Pons (tissue), 1 donor: ENCODE data around the gene FAM9C.
A peak's percentile ranks its signal among the peaks of the same experiment; 100 is the strongest.
"Not testable (repeated sequence)": the region's sequence is repeated elsewhere in the genome, so short reads cannot be mapped to it uniquely, and the experiment has no call there.

Experiments
- DNase-seq: peaks from one replicate; pipeline ENCODE4 v3.0.0-alpha.2; 2016; ENCODE audit warnings: low spot score

Gene FAM9C

DNA sequence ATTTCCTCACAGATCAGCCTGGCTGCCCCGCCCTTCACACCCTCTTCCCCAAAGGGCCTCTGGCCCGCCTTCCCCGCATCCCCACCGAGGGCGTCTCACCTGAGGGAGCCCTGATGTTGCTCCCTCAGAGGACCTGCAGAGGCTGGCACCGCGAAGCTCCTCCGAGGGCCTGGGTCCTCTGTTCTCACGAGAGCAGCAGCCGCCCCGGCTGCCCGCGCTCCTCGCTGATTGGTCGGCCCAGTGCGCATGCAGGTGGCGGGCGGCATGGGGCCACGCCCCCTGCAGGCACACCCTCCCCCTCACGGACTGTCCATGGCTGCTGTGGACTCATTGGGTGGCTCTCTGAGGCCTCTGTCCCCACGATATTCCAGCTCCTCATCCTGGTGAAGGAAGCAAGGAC, at the start of gene FAM9C:
FAM9C (minus strand) TSS at position 180 of the 400 bp plus-strand sequence. CDS start 831 bp downstream, outside the sequence.
- no peak for DNase-seq

DNA sequence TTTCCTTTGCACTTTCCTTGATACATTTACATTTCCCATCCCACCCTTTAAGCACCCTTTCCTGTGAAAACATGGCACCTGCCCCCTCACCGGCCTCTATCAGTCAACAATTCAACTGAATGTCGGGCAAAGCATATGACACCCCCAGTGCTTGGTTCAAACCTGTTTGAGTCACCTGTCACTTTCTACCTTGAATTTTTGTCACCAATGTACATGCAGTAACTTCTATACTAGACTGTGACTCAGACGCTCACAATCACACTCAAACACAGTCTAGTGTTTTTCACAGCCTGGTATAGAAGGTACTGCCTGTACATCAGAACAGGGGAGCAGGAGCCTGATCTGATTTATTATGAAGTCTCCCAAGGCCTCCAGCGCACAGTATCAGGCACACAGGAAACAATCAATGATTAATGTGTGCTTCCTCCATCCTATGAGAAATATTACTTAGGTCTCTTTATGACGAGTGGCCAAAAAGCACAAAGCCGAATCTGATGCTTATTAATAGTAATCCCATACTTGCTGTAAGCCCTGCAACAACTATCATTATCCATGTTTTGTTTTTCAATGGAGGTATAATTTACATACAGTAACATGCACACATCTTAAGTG, 49.2 kb upstream of the FAM9C start:
- DNase-seq = no peak

DNA sequence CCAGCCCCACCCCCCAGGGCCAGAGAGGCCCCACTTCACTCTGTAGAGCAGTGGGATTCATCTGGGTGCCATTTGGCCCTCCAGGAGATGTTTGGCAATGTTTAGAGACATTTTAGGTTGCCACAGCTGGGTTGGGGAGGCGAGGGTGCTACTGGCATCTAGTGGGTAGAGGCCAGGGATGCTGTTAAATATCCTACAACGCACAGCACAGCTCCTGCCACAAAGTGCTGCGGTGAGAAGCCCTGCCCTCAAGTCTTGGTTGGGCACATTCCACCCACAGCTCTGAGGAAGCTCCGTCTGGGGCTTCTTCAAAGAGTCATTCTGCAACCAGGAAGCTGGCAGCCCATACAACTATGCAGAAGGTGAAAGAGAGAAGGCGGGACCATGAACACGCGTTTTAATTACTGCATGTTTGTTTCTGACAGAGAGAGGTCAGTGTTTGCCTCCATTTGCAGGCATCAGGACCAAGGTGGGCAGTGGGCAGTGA, 48.1 kb upstream of the FAM9C start:
- peak; percentile 61 for DNase-seq

DNA sequence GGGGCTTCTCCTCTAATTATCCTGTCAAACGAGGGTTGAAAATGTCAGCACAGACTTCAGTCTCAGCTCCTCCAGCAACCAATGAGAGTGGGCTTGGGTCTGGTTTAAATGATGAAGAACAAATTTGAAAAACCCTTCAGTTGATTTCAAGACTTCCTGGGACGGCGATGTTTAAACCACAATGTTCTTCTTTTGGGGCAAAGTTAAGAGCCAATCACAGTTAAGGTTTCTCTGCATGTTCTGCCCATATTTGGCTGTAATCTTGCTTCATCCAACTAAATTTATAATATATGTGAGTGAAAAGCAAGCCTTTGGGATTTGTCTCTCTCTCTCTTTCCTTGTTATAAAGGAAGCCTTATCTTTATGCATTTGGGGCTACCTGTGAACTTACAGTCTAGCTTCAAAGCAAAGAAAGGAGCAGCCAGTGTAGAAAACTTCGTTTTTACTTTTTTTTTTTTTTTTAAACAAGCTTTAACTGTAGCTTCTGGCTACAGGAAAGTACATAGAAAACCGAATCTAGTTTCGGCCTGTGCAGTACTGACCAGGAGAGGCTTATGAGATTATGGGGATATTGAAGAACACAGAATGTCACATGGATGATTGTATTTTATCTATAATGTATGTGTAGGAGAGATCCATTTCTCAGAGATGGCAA, 46.8 kb upstream of the FAM9C start:
- peak; percentile 60 for DNase-seq

DNA sequence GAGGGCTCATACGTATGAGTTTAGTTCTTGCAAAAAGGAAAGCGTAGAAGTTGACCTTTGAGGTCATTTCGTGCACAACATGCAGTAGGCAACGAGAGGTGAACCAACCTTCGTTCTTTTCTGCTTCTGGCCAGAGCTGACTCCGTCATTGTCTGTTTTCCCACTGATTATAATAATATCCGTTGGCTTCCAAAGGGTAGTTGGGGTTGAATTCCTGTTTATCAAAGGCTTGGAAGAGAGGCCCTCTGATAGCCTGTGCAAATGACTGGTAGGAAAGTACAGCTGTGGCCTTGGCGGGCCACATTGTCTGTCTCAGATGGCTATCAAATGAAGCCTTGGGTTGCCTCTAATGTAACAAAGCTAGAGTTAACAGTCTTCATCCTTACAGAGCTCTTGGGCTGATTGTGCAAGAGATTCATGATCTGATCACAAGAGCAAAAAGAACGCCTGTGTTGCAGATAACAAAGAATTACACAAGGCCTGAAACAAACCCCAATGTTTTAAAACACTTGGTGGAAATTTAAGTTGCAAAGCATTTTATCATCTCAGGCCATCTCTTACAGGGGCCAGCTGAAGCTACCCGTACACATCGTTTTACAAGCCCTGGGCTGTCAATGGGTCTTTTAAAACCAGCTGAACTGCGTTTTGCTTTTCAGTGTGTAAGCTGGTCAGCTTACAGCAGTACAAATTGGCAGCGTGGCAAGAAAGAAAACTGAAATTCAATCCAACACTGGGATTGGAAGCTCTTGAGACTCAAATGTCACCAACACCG, 46.1 kb upstream of the FAM9C start:
- peak; percentile 64 for DNase-seq

DNA sequence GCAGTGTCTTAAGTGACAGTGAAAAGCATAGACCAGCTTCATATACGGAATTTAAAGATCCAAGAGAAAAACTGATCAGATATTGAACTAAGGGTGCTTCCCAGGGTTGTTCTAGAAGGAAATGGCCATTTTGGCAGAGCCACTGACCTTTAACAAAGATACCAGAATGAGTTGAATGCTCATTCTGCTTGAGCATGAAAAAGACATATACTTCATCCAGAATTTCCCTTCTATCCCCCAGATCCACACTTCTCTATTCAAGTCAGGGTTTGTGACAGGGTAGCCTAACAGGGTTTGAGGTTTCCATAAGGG, 45.6 kb upstream of the FAM9C start:
- DNase-seq = no peak

DNA sequence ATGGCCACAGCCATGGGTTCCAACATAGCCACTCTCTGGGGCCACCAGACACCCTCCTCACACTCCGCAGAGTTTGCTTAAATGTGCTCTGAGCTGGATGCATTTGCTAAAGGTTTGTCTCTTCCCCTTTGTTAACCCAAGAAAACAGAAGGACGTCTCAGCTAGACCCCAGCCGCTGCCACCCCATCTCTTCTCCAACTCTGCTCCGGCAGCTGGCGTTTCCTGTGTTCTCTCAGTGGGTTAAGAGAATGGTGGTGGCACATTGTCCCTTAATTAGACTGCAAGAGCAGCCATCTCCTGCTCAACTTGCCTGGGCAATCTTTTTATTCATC, 43.7 kb upstream of the FAM9C start:
- DNase-seq = no peak

DNA sequence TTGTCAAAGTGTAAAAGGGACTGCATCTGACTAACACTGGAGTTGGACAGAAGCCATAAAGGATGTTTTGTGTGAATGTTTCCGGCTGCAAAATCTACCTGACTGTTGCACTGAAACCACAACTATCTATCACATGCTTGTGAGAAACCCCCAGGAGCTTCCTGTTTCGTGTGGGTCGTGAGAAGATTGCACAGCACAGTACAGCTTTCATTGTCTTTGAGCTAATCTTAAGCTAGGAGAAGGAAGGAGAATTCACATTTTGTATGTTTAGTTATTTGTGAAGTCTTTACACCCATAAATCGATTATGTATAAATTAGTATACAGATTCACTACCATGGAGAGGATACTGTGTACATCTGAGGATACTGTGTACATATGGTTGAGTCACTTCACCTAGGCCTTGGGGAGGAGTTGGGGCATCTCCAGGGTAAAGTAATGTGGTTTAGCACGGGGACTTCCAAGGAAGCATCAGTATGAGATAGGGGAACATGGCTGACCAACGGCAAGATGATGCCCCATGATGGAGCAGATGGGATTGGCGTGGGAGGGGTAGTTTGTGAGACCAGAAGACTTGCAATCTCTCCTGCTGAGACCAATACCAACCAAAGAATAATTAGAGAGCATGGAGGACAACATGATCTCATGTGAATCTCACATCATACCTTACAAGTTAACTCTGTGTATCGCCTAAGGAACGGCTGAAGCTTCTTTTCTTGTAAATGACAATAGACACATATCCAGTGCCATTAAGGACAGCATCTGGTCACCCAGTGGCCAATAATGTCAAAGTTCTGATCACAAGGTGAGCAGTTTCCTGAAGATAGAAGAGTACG, 43.1 kb upstream of the FAM9C start:
- DNase-seq = peak; percentile 51

DNA sequence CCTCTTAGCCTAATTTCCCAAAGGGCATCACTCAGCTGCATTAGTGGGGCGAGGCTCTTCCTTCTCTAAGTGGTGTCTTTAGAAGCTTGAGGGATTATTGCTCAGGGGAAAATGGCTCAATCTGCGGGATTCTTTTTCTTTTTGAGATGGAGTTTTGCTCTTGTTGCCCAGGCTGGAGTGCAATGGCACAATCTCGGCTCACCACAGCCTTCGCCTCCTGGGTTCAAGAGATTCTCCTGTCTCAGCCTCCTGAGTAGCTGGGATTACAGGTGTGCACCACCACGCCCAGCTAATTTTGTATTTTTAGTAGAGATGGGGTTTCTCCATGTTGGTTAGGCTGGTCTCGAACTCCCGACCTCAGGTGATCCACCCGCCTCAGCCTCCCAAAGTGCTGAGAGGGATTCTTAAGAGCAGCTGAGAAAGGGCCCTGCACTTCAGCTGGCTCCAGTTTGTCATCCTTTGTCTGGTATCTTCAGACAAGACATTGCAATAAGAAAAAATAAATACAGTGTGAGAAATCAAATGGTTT, 42.4 kb upstream of the FAM9C start:
- DNase-seq = not testable (repeated sequence)

DNA sequence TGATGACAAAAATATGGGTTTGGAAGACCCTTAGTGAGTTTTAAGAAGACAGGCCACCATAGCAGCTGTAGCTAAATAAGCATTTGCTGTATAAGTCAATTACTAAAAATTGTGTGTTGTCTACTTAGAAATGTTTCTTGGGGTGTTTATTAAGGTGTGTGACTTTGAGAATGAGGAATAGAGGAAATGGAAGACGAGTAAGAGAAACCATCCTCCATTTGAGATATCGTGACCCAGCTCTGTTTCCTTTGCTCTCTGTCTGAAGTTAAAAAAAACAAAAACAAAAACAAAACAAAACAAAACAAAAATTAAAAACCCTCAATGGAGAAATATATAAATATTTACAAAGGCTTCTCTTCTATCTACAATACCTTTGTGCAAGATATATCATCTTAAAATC, 41.7 kb upstream of the FAM9C start:
- no peak for DNase-seq

DNA sequence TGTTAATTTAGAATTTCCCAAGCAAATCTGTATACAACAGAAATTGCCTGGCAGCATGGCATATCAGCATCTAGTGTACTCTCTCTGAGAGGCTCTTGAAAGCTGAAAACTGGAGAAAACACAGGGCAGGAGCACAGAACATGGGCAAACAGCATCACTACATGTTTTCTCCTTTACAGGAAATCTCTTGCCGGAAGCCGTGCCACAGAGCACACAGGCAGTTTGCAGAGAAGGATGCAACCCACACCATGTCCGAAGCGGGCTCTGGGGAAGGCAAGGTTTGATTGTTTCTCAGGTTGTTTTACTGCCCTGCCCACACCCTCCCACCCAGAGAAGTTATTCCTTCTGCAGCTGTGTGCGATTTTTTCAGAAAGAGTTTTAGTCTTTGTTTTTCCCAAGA, 41.1 kb upstream of the FAM9C start:
- no peak for DNase-seq

DNA sequence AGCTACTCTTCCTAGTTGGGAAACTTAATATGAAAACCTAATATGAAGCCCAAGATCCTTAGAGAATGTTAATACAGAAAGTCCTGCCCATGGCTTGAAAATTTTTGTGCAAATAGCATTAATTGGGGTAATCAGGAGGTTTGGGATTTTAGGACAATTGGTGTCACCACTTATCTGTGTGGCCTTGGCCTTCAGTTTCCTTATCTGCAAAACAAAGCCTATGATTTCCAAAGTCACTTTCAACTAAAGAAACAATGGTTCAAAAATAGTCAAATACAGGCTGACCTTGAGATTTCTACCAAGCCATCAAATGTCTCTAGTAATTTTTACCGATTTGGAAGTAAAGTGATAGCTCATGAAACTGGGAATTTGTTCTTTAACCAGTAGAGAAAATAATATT, 40.2 kb upstream of the FAM9C start:
- DNase-seq = no peak

DNA sequence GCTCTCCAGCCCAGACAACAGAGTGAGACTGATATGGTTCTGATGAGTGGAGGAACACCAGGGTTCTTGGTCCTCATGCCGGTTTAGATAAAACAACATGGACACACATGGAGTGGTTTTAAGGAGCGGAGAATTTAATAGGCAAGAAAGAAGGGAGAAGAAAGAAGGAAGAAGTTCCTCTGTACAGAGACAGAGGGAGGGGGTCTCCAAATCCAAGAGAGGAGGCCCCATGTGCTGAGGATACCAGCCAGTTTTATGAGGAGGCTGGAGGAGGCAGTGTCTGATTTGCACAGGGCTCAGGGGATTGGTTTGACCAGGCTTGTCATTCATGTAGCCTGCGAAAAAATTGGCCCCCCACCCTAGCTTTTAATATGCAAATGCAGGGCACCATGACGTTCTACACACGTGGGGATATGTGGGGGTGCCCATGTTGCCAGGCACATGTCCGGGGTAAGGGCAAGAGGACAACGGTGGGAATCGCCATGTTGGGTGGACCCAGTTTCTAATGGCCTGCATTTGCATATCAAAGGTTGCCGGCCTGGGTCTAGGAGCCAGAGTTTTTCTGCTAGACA, 39.4 kb upstream of the FAM9C start:
- DNase-seq = not testable (repeated sequence)

DNA sequence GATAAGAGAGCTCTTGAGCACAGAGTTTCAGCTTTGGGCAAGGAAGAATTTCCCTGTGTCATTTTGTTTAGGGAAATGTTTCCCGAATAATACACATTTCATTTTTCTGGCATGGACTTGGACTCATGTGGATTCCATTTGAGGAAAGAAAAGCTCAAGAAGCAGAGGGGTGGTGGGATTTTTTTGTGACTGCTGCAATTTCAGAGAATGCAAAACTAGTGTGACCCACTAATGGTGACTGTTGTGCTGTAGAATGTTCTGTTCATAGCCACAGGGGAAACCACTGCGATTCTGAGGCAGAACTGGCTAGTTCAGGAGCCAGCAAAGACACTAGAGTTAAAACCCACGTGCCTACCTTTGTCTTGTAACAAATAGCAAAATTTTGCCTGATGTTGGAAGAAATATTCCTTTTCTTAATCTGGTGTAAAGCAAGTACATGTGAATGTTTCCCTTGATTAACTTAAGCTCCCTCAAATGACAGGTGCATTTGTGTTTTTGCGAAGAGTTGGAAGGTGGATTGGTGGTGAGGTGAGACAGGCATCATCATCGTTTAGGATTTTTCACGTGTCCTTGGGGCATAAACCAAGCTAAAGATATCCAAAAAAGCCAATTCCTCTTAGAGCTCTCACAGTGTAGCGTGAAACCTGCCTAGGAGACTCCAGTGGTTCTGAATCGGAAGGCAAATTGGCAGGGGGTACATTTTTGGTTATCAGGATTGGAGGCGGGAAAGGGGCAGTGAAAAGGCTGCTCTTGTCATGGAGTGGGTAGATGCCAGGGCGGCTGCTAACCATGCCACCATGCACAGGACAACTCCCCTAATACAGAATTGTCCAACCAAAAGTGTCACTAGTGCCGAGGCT, 38.0 kb upstream of the FAM9C start:
- DNase-seq = no peak

DNA sequence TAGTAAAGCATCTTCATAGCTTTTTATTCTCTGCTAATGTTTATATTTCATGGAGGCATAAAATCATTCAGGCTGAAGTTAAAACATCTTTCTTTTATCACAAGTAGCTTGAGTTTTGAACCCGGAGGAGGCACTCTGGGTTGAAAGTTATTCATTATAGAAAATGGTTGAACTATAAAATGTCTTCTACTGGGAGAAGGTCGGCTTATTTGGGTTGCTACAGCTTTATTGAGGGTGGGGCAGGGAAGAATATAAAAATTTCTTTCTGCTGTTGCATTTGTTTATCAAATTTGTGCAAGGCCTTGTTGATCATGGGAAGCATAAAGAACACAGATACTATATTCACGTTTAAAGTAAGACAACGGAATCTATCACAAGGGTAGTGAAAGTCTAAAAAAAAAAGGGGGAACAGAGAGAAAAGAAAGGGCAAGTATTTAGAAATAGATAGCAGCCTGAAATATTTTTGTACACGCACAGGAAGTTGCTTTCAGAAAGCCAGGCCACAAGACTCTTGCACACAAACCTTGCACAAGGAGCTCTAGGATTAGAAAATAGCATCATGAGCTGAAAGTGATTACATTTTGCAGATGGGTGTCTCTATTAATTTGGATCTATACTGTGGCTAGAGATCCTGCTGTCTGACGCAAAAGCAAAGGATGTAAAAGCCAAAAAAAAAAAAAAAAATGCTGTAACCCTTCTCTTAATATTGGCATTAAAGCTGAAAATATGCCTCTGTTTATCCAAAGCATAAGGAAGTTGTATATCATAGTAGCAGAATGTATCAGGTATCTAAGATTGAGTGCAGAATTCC, 37.2 kb upstream of the FAM9C start:
- peak; percentile 50 for DNase-seq

DNA sequence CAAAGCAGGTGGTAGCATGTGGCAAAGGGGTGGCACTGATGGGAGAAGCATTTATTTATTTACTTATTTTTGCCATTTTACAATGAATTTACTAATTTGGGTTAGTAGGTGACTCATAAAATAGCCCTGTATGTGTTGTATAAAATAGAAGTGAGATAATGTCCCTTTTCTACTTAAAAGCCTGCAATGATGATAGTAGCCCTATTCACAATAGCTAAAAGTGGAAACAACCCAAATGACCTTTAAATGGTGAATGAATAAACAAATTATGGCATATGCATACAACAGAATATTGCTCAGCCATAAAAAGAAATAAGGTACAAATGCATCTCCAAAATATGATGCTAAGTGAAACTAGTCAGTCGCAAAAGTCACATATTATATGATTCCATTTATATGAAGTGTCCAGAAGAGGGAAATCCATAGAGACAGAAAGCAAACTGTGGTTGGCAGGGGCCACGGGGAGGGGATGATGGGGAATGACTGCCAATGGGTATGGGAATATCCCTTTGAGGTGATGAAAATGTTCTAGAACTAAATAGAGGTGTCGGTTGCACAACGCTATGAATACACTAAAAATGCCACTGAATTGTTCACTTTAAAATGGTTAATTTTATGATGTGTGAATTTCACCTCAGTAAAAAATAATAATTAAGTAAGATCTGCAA, 35.8 kb upstream of the FAM9C start:
- no peak for DNase-seq

DNA sequence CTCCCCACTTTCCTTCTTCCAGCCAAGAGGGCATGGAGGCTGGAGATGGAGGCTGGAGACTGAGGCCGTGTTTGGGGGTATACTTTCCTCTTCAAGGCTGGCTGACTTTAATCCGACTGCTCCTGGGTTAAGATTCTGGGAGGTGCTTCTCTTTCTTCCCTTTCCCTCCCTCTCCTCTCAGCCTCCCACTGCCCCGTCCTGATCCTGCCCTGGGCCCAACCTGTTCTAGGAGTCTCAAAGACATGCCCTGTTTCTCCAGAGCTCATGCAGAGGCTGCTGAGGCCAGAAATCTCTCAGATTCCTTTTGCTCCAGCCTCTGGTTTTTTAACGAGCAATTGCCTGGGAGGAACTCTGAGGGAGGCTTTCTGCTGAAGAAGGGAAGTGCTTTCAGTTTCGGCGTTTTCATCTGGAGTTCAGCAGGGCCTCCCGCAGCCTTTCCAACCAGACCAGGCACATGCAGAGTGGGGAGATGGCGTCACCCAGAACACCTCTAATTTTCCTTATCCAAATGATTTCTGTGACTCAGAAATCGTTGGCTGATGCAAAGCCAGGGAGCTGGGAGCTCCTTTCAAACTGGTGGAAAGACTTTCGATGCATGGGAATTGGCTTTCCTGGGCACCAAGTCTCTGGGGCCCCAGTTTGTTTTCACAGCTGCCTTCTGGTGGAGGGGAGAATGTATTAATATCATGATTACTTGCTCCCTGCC, 34.5 kb upstream of the FAM9C start:
- no peak for DNase-seq

DNA sequence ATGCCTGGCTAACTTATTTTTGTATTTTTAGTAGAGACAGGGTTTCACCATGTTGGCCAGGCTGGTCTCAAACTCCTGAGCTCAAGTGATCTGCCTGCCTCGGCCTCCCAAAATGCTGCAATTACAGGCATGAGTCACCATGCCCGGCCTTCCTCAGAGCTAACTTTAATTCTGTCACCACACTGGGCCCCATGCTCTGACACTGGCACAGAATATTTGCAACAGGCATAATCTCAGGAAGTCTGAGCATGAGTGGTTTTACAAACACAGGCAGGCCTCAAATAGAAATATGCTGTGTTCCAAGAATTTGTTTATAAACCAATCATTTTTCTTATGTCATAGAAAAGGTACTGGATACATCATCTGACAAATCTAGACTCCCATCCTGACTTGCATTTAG, 32.7 kb upstream of the FAM9C start:
- no peak for DNase-seq
